Cardiac muscle cell (in vitro differentiated cells and primary cell): ENCODE measurements around the gene DNTT. TPM values are rescaled to one million over a fixed set of nuclear protein-coding genes. Genes with fewer than 3 reads are reported as not detected.

Experiments used
- DNase-seq, 2 donors: peaks; one replicate each; pipeline versions ENCODE4 v3.0.0 to v3.0.0-alpha.2; 2010 to 2017; ENCODE audit warnings: low read depth in 1 of 2, low spot score in 1 of 2
- H3K27ac ChIP-seq: fragments of 200-600 bp; sonication (generic); 2 replicates; pipeline ENCODE4 v1.5.1; 2016
- H3K27me3 ChIP-seq: fragments of 200-600 bp; sonication (generic); 2 replicates; pipeline ENCODE4 v1.6.0; 2016; ENCODE audit warnings: control low read depth
- H3K36me3 ChIP-seq: fragments of 200-600 bp; sonication (generic); 2 replicates; pipeline ENCODE4 v1.5.1; 2016; ENCODE audit warnings: control low read depth
- H3K4me1 ChIP-seq: fragments of 200-600 bp; sonication (generic); 2 replicates; pipeline ENCODE4 v1.8.1; 2017; ENCODE audit warnings: low read depth, mild to moderate bottlenecking, mixed run types
- H3K4me3 ChIP-seq: fragments of 200-600 bp; sonication (generic); 2 replicates; pipeline ENCODE4 v1.5.1; 2016; ENCODE audit warnings: mild to moderate bottlenecking
- H3K9me3 ChIP-seq: fragments of 200-600 bp; sonication (generic); 2 replicates; pipeline ENCODE4 v1.5.1; 2017; ENCODE audit warnings: low read depth, mild to moderate bottlenecking, control low read depth
- polyA plus RNA-seq: library from polyadenylated mRNA; unstranded; fragments of >200 nt; fragmentation: Nextera tagmentation; extraction: Ambion mirVana; gene quantifications from 2 replicates; pipeline ENCODE4 v1.2.1, GENCODE V29; 2016
- total RNA-seq: library from RNA; depleted of rRNA; stranded (reverse); fragments of >200 nt; gene quantifications from 2 replicates; pipeline ENCODE4 v1.2.3, GENCODE V29; 2016
- TF ChIP-seq, protein P1 (sequence below): IDR thresholded peaks from 2 replicates; pipeline ENCODE4 v1.5.1; 2012; ENCODE audit warnings: low read depth, mild to moderate bottlenecking, low read length

The DNTT gene
- total and polyA plus RNA-seq, 2 experiments from 2014 or later: not detected

DNA sequence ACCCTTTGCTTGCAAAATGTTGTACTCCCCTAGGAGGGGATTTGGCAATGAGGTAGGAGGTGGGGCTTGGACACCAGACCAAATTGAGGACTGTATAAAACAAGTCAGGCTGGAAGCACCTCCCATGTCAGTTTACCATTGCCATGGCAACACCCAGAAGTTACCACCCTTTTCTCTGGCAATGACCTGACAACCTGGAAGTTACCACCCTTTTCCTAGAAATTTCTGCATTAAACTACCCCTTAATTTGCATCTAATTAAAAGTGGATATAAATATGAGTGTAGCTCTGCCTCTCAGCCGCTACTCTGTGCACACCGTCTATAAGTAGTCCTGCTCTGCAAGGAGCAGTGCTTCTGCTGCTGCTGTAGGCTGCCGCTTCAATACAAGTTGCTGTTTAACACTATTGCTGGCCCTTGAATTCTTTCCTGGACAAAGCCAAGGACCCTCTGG, 25.0 kb upstream of the DNTT start:
- Histone ChIP-seq H3K27ac (no peak overlapping the region), H3K4me3 (no peak overlapping the region), H3K36me3 (no peaks in the 10 kb centered on the region), H3K9me3 (no peaks in the 10 kb centered on the region), H3K27me3 (no peaks in the 10 kb centered on the region), H3K4me1 (no peaks in the 10 kb centered on the region)
- DNase-seq: no peak
- TF ChIP-seq, protein P1, sequence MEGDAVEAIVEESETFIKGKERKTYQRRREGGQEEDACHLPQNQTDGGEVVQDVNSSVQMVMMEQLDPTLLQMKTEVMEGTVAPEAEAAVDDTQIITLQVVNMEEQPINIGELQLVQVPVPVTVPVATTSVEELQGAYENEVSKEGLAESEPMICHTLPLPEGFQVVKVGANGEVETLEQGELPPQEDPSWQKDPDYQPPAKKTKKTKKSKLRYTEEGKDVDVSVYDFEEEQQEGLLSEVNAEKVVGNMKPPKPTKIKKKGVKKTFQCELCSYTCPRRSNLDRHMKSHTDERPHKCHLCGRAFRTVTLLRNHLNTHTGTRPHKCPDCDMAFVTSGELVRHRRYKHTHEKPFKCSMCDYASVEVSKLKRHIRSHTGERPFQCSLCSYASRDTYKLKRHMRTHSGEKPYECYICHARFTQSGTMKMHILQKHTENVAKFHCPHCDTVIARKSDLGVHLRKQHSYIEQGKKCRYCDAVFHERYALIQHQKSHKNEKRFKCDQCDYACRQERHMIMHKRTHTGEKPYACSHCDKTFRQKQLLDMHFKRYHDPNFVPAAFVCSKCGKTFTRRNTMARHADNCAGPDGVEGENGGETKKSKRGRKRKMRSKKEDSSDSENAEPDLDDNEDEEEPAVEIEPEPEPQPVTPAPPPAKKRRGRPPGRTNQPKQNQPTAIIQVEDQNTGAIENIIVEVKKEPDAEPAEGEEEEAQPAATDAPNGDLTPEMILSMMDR: no peak

DNA sequence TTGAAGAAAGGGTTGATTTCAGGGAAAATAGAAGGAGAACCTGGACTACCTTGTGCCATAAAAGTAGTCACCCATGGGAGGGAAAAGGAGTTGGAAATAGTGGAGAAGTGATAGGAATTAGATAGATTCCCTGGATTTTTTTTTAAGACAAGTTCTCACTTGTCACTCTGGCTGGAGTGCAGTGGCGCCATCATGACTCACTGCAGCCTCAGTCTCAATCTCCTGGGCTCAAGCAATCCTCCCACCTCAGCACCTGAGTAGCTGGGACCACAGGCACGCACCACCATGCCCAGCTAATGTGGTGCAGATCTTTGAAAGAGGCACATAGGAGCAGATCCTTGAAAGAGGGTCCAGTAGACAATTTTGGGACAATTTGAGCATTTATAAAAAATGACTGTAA, 23.4 kb upstream of the DNTT start:
- Histone ChIP-seq H3K36me3 (no peaks in the 10 kb centered on the region), H3K27me3 (no peaks in the 10 kb centered on the region), H3K4me1 (no peaks in the 10 kb centered on the region), H3K9me3 (no peaks in the 10 kb centered on the region), H3K4me3 (no peak overlapping the region), H3K27ac (no peak overlapping the region)
- no peak for DNase-seq
- TF ChIP-seq, protein P1: no peak

DNA sequence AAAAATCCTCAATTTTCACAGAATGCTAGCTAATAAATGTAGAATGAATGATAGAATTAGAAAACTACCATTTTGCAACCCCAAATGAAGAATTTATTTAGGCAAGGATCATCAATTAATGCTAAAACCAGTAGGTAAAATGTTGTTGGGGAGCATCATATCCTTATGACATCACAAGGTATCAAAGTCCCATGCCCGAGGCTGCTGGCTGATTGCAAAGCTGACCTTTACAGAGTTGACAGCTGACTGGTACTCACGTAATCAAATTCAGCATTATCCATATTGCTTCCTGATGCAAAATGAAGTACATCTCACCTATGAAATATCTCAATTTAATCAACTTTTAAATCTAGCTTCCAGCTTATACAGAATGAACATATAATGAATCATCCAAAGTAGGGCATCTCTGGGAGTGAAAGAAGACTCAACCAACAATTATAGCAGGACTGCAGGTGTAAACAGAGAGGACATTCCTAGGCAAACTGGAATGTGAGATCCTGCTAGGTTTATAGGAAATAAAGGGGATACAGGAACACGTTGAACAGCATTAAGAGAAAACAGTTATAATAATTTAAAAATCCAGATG, 22.7 kb upstream of the DNTT start:
- no peaks in the 10 kb centered on the region for H3K27me3 ChIP-seq
- no peaks in the 10 kb centered on the region for H3K9me3 ChIP-seq
- H3K4me3 ChIP-seq: no peak overlapping the region
- H3K4me1 ChIP-seq: no peaks in the 10 kb centered on the region
- TF ChIP-seq, protein P1: no peak
- no peaks in the 10 kb centered on the region for H3K36me3 ChIP-seq
- DNase-seq: no peak
- no peak overlapping the region for H3K27ac ChIP-seq

DNA sequence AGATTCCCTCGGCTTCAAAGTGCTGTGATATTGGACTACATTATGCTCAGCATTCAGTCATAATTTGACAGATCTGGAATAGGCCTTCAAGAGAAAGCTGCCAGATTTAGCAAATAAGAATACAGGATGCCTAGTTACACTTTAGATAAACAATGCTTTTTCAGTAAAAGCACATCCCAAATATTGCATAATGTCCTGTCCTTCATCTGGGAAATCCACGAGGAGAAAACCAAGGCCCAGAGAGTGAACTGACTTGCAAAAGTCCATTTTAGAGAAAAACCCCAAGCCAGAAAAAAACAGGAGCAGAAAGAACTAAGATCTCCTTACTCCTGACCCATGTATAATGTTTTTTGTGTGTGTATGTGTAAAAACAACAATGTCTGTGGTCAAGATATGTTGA, 20.9 kb upstream of the DNTT start:
- H3K36me3 ChIP-seq: no peaks in the 10 kb centered on the region
- peaks cover 9% of the 10 kb centered on the region for H3K4me1 ChIP-seq
- no peaks in the 10 kb centered on the region for H3K27me3 ChIP-seq
- no peaks in the 10 kb centered on the region for H3K9me3 ChIP-seq
- H3K4me3 ChIP-seq: no peak overlapping the region
- TF ChIP-seq, protein P1: no peak
- DNase-seq: no peak
- H3K27ac ChIP-seq: no peak overlapping the region

DNA sequence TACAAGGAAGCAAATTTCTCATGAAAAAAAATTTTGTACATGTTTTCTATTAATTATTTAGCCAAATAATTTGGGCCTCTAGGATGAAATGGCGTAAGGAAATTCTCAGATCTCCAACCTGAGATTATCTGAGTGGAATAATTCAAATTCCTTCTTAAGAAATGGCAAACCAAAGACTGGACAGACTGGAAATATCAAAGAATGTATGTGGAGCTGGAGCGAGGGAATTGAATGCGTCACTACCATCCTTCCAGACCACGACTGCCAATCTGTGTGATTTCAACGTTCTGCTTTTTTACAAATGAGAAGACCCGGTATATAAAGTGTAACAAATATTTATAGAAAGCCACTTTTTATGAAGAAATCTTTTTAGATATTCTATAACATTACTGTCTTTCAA, 20.5 kb upstream of the DNTT start:
- peaks cover 11% of the 10 kb centered on the region for H3K4me1 ChIP-seq
- no peak overlapping the region for H3K27ac ChIP-seq
- no peaks in the 10 kb centered on the region for H3K27me3 ChIP-seq
- no peak for DNase-seq
- H3K4me3 ChIP-seq: no peak overlapping the region
- TF ChIP-seq, protein P1: no peak
- no peaks in the 10 kb centered on the region for H3K9me3 ChIP-seq
- no peaks in the 10 kb centered on the region for H3K36me3 ChIP-seq
